ENCODE results near the gene DGCR2. TPM values are rescaled to one million over a fixed set of nuclear protein-coding genes. Genes with fewer than 3 reads are reported as not detected.

Gene DGCR2
- total RNA-seq, 4 donors from 2014 or later = 44.1 to 76.5 (median 56.3) TPM

DNA sequence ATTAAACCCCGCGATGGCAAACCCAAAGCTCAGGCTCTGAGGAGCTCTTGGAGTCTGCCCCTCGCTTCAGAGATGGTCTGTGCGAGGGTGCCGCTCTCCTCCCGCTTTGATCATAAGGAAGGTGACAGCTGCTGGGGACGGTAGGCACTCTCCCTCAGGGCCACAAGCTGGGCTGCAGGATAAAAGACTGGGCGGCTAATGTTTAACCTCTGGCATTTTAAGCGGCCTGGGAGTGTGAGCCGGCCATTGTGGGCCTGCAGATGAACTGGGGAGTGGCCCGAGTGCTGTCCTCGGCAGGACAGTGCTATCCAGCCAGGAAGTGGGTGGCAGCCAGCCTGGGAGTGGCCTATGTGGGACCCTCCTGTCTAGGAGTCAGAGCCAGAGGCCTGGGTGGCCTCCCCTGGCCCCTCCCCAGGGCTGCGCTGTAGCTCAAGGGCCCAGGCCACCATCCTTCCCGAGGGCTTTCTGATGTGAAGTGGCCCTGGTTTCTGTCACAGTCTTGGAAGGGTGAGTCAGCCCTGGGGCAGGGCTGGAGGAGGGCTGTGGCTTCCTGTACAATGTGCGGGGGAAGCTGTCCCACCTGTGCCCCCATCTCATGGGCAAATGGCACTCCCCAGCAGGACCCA is 127.4 kb downstream of the DGCR2 start:
- ATAC-seq = no peak
- Histone ChIP-seq H3K4me1 (no peaks in the 10 kb centered on the region), H3K27ac (no peak overlapping the region), H3K36me3 (no peaks in the 10 kb centered on the region), H3K27me3 (peaks cover 89% of the 10 kb centered on the region), H3K4me3 (no peak overlapping the region), H3K9me3 (peaks cover 0 to 6% (median 0%) of the 10 kb centered on the region in 3 donors)
- TF ChIP-seq POLR2A (IDR thresholded peaks at IDR 0.05) (no peak), EP300 (IDR thresholded peaks at IDR 0.05) (no peak), CTCF (IDR thresholded peaks at IDR 0.05) (no peak), POLR2AphosphoS5 (IDR thresholded peaks at IDR 0.05) (no peak)
- 58% methylated on average over 2 of the region's 15 CpGs; no CpG with 5 or more reads in 1 of the 2 donors for WGBS, 2 donors (ENCODE audit: low coverage in 1 of 2)

DNA sequence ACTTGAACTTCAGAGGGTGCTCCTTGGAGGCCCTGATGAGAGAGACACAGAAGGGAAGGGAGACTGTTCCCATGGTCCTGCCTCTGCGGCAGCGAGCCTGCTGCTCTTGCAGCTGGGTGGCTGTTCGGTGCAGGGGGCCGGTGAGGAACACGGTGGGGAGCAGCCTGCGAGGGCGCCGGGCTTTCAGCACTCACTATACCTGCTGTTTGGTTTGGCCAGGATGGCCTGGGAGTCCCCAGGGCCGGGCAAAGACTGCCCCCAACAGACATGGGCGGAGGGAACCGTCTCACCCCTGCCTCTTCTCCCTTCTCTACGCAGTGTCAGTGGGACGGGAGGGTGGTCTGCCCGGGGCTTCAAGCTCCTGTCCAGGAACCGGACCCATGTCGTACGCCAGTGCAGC is 128.2 kb downstream of the DGCR2 start:
- H3K27ac ChIP-seq = no peak overlapping the region
- peaks cover 89% of the 10 kb centered on the region for H3K27me3 ChIP-seq
- TF ChIP-seq CTCF (IDR thresholded peaks at IDR 0.05) (no peak), POLR2A (IDR thresholded peaks at IDR 0.05) (no peak), EP300 (IDR thresholded peaks at IDR 0.05) (no peak), POLR2AphosphoS5 (IDR thresholded peaks at IDR 0.05) (no peak)
- H3K4me3 ChIP-seq = no peak overlapping the region
- no peaks in the 10 kb centered on the region for H3K36me3 ChIP-seq
- no peak for ATAC-seq
- no peaks in the 10 kb centered on the region for H3K9me3 ChIP-seq
- no peaks in the 10 kb centered on the region for H3K4me1 ChIP-seq
- 60 to 80% methylated on average over 1 to 8 of the region's 17 CpGs for WGBS, 2 donors (ENCODE audit: low coverage in 1 of 2)

DNA sequence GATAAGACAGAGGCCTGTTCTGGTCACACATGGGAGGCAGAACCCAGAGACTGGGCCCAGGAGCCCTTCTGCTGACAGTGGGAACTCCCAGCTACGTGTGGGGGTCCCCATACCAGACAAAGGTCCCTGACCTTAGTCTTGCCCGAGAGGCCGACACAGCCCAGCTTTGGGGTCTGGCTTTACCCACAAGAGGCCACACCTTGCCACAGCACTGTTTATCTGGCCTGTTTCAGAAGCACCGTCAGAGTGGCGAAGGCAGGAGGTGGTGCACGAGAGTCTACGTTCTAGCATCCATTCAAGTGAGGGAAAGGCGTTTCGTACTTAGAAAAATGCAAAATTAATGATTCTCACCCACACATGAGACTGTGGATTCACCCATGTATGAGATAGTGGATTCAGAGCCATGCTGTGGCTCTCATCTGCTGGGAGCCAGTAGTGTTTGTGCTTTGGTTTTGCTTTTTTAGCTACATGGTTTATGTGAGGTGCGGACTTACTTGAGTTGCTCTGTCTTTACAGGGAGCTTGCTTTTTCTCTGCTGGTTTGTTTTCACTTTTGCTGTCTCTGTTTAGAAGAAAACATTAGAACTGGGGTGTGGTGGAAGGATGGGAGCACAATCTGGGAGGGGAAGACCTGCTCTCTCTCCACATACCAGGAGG is 129.5 kb downstream of the DGCR2 start:
- Histone ChIP-seq H3K27ac (no peak overlapping the region), H3K27me3 (peaks cover 85% of the 10 kb centered on the region), H3K9me3 (no peaks in the 10 kb centered on the region), H3K4me1 (no peaks in the 10 kb centered on the region), H3K4me3 (no peak overlapping the region), H3K36me3 (no peaks in the 10 kb centered on the region)
- ATAC-seq = no peak
- 96 to 100% methylated on average over 1 to 3 of the region's 10 CpGs for WGBS, 2 donors (ENCODE audit: low coverage in 1 of 2)
- no peak for TF ChIP-seq CTCF (IDR thresholded peaks at IDR 0.05)
- no peak for TF ChIP-seq POLR2AphosphoS5 (IDR thresholded peaks at IDR 0.05)
- no peak for TF ChIP-seq EP300 (IDR thresholded peaks at IDR 0.05)
- TF ChIP-seq POLR2A (IDR thresholded peaks at IDR 0.05) = no peak

DNA sequence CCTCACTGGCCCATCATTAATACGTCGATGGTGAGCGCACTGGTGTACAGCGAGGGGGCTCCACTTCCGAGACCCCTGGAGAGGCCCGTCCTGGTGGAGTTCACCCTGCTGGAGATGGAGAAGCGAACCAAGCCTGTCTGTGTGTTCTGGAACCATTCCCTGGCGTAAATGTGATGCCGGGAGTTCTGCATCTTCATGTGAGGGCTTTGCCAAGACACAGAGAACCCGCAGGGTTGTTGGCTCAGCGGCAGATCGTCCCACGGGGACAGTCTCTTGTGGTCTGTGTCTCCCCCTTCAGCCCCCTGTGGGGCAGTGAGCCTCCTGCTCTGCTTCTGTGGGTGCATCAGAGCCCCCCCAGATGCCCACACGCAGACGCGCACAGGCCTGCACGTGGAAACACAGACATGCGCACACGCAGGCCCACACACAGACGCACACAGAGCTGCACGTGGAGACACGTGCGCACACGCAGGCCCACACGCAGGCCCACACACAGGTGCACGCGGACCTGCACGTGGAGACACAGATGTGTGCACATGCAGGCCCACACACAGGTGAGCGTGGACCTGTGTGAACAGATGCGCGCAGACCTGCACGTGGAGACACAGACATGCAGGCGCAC is 130.3 kb downstream of the DGCR2 start:
- no peak for ATAC-seq
- Histone ChIP-seq H3K9me3 (no peaks in the 10 kb centered on the region), H3K27ac (no peak overlapping the region), H3K36me3 (no peaks in the 10 kb centered on the region), H3K4me1 (no peaks in the 10 kb centered on the region), H3K27me3 (peaks cover 78% of the 10 kb centered on the region), H3K4me3 (no peak overlapping the region)
- 100% methylated on average over 4 of the region's 33 CpGs; no CpG with 5 or more reads in 1 of the 2 donors for WGBS, 2 donors (ENCODE audit: low coverage in 1 of 2)
- no peak for TF ChIP-seq POLR2AphosphoS5 (IDR thresholded peaks at IDR 0.05)
- no peak for TF ChIP-seq EP300 (IDR thresholded peaks at IDR 0.05)
- TF ChIP-seq CTCF (IDR thresholded peaks at IDR 0.05) = no peak
- TF ChIP-seq POLR2A (IDR thresholded peaks at IDR 0.05) = no peak

- Histone ChIP-seq H3K27ac (no peak overlapping the region), H3K36me3 (no peaks in the 10 kb centered on the region), H3K27me3 (peaks cover 70% of the 10 kb centered on the region), H3K4me1 (no peaks in the 10 kb centered on the region), H3K4me3 (no peak overlapping the region), H3K9me3 (no peaks in the 10 kb centered on the region)
- WGBS, 2 donors (ENCODE audit: low coverage in 1 of 2) = 78% methylated on average over 5 of the region's 7 CpGs; no CpG with 5 or more reads in 1 of the 2 donors
- ATAC-seq = no peak
- TF ChIP-seq EP300 (IDR thresholded peaks at IDR 0.05) = no peak
- no peak for TF ChIP-seq CTCF (IDR thresholded peaks at IDR 0.05)
- TF ChIP-seq POLR2A (IDR thresholded peaks at IDR 0.05) = no peak
- TF ChIP-seq POLR2AphosphoS5 (IDR thresholded peaks at IDR 0.05) = no peak
Measured at GRCh38 chr22:18991138-18991432, 131.1 kb downstream of the DGCR2 start.
